H9 (cell line): ENCODE results near the gene PIP5K1C. TPM values are rescaled to one million over a fixed set of nuclear protein-coding genes. Genes with fewer than 3 reads are reported as not detected.

ENCODE experiments used
- DNase-seq: peaks from one replicate; pipeline ENCODE4 v3.0.0-alpha.2; 2017
- H2AFZ ChIP-seq: one replicate; pipeline ENCODE4 v1.6.1; 2013; ENCODE audit warnings: mild to moderate bottlenecking, low read length, control low read depth, moderate library complexity
- H2AK5ac ChIP-seq: 2 replicates; pipeline ENCODE4 v1.6.1; 2013; ENCODE audit warnings: low read length, control low read depth, mixed read lengths; ENCODE audit not compliant: insufficient read length
- H2BK120ac ChIP-seq: one replicate; pipeline ENCODE4 v1.6.1; 2013; ENCODE audit warnings: low read depth, mild to moderate bottlenecking, low read length, control low read depth, inconsistent platforms; ENCODE audit not compliant: poor library complexity, severe bottlenecking
- H2BK12ac ChIP-seq: 2 replicates; pipeline ENCODE4 v1.6.1; 2013; ENCODE audit warnings: low read length, control low read depth, mixed read lengths, low read depth; ENCODE audit not compliant: insufficient read length
- H2BK15ac ChIP-seq: 2 replicates; pipeline ENCODE4 v1.6.1; 2013; ENCODE audit warnings: low read depth, low read length, control low read depth
- H2BK20ac ChIP-seq: one replicate; pipeline ENCODE4 v1.6.1; 2013; ENCODE audit warnings: low read depth, mild to moderate bottlenecking, low read length, control low read depth, inconsistent platforms; ENCODE audit not compliant: poor library complexity, severe bottlenecking
- H2BK5ac ChIP-seq: 2 replicates; pipeline ENCODE4 v1.6.1; 2013; ENCODE audit warnings: low read length, control low read depth, mixed read lengths; ENCODE audit not compliant: insufficient read length
- H3K14ac ChIP-seq: 2 replicates; pipeline ENCODE4 v1.6.1; 2013; ENCODE audit warnings: low read length, control low read depth; ENCODE audit not compliant: insufficient read depth
- H3K18ac ChIP-seq: 2 replicates; pipeline ENCODE4 v1.6.1; 2013; ENCODE audit warnings: low read depth, mild to moderate bottlenecking, mixed read lengths, low read length, control low read depth; ENCODE audit not compliant: insufficient read length
- H3K23ac ChIP-seq: 2 replicates; pipeline ENCODE4 v1.6.1; 2013; ENCODE audit warnings: low read length, control low read depth, mixed read lengths, low read depth; ENCODE audit not compliant: insufficient read length
- H3K23me2 ChIP-seq: 2 replicates; pipeline ENCODE4 v1.6.1; 2013; ENCODE audit warnings: low read depth, mild to moderate bottlenecking, mixed read lengths, low read length, control low read depth; ENCODE audit not compliant: insufficient read length, poor library complexity, severe bottlenecking
- H3K27ac ChIP-seq: 2 replicates; pipeline ENCODE4 v1.5.1; 2013; ENCODE audit warnings: low read length, control low read depth, mixed read lengths, low read depth; ENCODE audit not compliant: insufficient read length
- H3K27me3 ChIP-seq: 2 replicates; pipeline ENCODE4 v1.6.1; 2013; ENCODE audit warnings: low read length, control low read depth, inconsistent platforms; ENCODE audit not compliant: insufficient read depth
- H3K4ac ChIP-seq: 2 replicates; pipeline ENCODE4 v1.6.1; 2013; ENCODE audit warnings: low read depth, mild to moderate bottlenecking, control low read depth, inconsistent platforms, low read length, moderate library complexity
- H3K4me1 ChIP-seq: 2 replicates; pipeline ENCODE4 v1.6.1; 2013; ENCODE audit warnings: low read length, control low read depth, inconsistent platforms; ENCODE audit not compliant: insufficient read depth
- H3K4me2 ChIP-seq: 2 replicates; pipeline ENCODE4 v1.6.1; 2013; ENCODE audit warnings: low read length, control low read depth, mixed read lengths; ENCODE audit not compliant: insufficient read length, insufficient read depth
- H3K56ac ChIP-seq: 2 replicates; pipeline ENCODE4 v1.6.1; 2013; ENCODE audit warnings: low read depth, mild to moderate bottlenecking, mixed read lengths, low read length, control low read depth; ENCODE audit not compliant: insufficient read length
- H3K79me1 ChIP-seq: 2 replicates; pipeline ENCODE4 v1.6.1; 2013; ENCODE audit warnings: low read depth, mild to moderate bottlenecking, moderate library complexity, low read length, control low read depth, inconsistent platforms; ENCODE audit not compliant: insufficient read depth, poor library complexity, severe bottlenecking
- H3K79me2 ChIP-seq: 2 replicates; pipeline ENCODE4 v1.6.1; 2013; ENCODE audit warnings: low read length, control low read depth, inconsistent platforms; ENCODE audit not compliant: insufficient read depth
- H3K9ac ChIP-seq: 2 replicates; pipeline ENCODE4 v1.6.1; 2013; ENCODE audit warnings: low read length, control low read depth, mixed read lengths; ENCODE audit not compliant: insufficient read length; ENCODE audit errors: extremely low read depth
- H3K9me3 ChIP-seq: one replicate; pipeline ENCODE4 v1.6.1; 2013; ENCODE audit warnings: low read depth, low read length, inconsistent platforms; ENCODE audit not compliant: control insufficient read depth
- H3T11ph ChIP-seq: one replicate; pipeline ENCODE4 v1.6.1; 2013; ENCODE audit warnings: mild to moderate bottlenecking, low read length, control low read depth, inconsistent platforms
- H4K20me1 ChIP-seq: one replicate; pipeline ENCODE4 v1.6.1; 2013; ENCODE audit not compliant: control insufficient read depth, insufficient read length, insufficient read depth
- H4K5ac ChIP-seq: 2 replicates; pipeline ENCODE4 v1.6.1; 2013; ENCODE audit warnings: low read depth, mild to moderate bottlenecking, mixed read lengths, low read length, control low read depth; ENCODE audit not compliant: insufficient read length
- H4K8ac ChIP-seq: replicated peaks from 2 replicates; pipeline ENCODE4 v1.6.1; 2013; ENCODE audit warnings: low read length, control low read depth, mixed read lengths, low read depth; ENCODE audit not compliant: insufficient read length
- H4K91ac ChIP-seq: 2 replicates; pipeline ENCODE4 v1.6.1; 2013; ENCODE audit warnings: low read depth, mild to moderate bottlenecking, moderate library complexity, mixed read lengths, low read length, control low read depth; ENCODE audit not compliant: insufficient read length
- H3K27ac Mint-ChIP-seq, 3 experiments: 2 replicates in 2 of 3; 3 replicates in 1 of 3; pipeline ENCODE4 v1.8.0; 2020 to 2021; ENCODE audit warnings: mixed read lengths in 3 of 3, mild to moderate bottlenecking in 1 of 3, moderate library complexity in 1 of 3
- H3K27me3 Mint-ChIP-seq: 2 replicates; pipeline ENCODE4 v1.8.0; 2021; ENCODE audit warnings: low read depth, mild to moderate bottlenecking, moderate library complexity, mixed read lengths
- H3K36me3 Mint-ChIP-seq, 3 experiments: 2 replicates in 2 of 3; 3 replicates in 1 of 3; pipeline ENCODE4 v1.8.0; 2020 to 2021; ENCODE audit warnings: low read depth in 3 of 3, mixed read lengths in 3 of 3; ENCODE audit not compliant: insufficient read depth in 1 of 3
- H3K4me1 Mint-ChIP-seq, 2 experiments: 2 replicates each; pipeline ENCODE4 v1.8.0; 2020; ENCODE audit warnings: mixed read lengths in 2 of 2
- H3K4me3 Mint-ChIP-seq, 2 experiments: 2 replicates in 1 of 2; 3 replicates in 1 of 2; pipeline ENCODE4 v1.8.0; 2020 to 2021; ENCODE audit warnings: mild to moderate bottlenecking in 2 of 2, mixed read lengths in 2 of 2, moderate library complexity in 1 of 2
- H3K9me3 Mint-ChIP-seq, 2 experiments: 2 replicates in 1 of 2; 3 replicates in 1 of 2; pipeline ENCODE4 v1.8.0; 2020; ENCODE audit warnings: mild to moderate bottlenecking in 2 of 2, mixed read lengths in 2 of 2, moderate library complexity in 1 of 2
- WGBS: extraction: QIAGEN DNeasy Blood & Tissue Kit; methylation state at CpG from one replicate; pipeline ENCODE4 v1.1.7; 2013; ENCODE audit warnings: missing lambda C conversion rate, low lambda C conversion rate, mixed read lengths; ENCODE audit not compliant: insufficient read length; ENCODE audit errors: extremely low coverage; 5-methylcytosine and 5-hydroxymethylcytosine counted together
- total RNA-seq: library from RNA; stranded (reverse); gene quantifications from 2 replicates; pipeline ENCODE4 v1.2.1, GENCODE V29; 2021
- TF ChIP-seq, protein P1 (sequence below): fragments of 200-600 bp; sonication (generic); conservative IDR thresholded peaks from 3 replicates; pipeline ENCODE4 v1.8.0; 2021; ENCODE audit warnings: antibody characterized with exemption, mild to moderate bottlenecking

Gene PIP5K1C
- total RNA-seq, 1 experiment from 2014 or later = 41.7 TPM

DNA sequence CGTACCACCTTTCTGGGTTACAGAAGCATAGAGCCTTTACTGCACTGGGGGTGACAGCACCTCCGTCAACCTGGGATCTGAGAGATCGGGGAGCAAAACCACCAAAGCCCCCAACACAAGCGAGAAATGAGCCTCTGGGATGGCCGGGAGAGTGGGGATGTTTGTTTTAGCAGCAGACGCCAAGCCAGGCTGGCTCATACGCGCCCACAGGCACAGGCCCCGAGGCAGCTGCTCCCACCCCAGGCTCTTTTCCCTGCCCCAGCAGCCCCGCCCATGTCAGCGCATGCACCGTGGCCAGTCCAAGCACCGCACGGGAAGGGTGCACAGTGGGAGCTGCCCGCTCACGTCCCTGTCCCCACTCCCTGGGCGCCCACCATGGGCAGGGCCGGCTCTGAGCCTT lies 8.5 kb downstream of the PIP5K1C start:
- Mint-ChIP-seq H3K27ac (peak overlapping the region in 1 of 3 experiments; percentile 39; a peak in 2 of 7 replicates), H3K9me3 (no peaks in the 10 kb centered on the region), H3K27me3 (no peaks in the 10 kb centered on the region), H3K4me1 (peaks cover 8 to 13% of the 10 kb centered on the region in 2 experiments), H3K4me3 (no peak overlapping the region), H3K36me3 (peaks cover 3 to 18% (median 12%) of the 10 kb centered on the region in 3 experiments; a peak in 6 of 7 replicates)
- Histone ChIP-seq H3K4ac (no peak overlapping the region), H3K9ac (no peak overlapping the region), H2BK20ac (no peak overlapping the region), H3K4me1 (peaks cover 3% of the 10 kb centered on the region; the same call in 1 of the 2 replicates), H3K23me2 (peaks cover 9% of the 10 kb centered on the region), H3K9me3 (no peaks in the 10 kb centered on the region), H3T11ph (no peak overlapping the region), H3K79me2 (peaks cover 3% of the 10 kb centered on the region; the same call in 1 of the 2 replicates), H3K18ac (no peak overlapping the region), H3K56ac (no peak overlapping the region), H3K4me2 (no peak overlapping the region), H2AK5ac (no peak overlapping the region), H4K5ac (no peak overlapping the region), H4K91ac (no peak overlapping the region), H3K27ac (no peak overlapping the region), H2BK5ac (no peak overlapping the region), H3K23ac (no peak overlapping the region), H3K14ac (no peak overlapping the region), H3K27me3 (no peaks in the 10 kb centered on the region), H2AFZ (no peak overlapping the region), H2BK12ac (no peak overlapping the region), H3K79me1 (no peaks in the 10 kb centered on the region), H4K8ac (no peak overlapping the region), H4K20me1 (peaks cover 3% of the 10 kb centered on the region), H2BK120ac (no peak overlapping the region), H2BK15ac (no peak overlapping the region)
- no peak for DNase-seq
- TF ChIP-seq, protein P1, sequence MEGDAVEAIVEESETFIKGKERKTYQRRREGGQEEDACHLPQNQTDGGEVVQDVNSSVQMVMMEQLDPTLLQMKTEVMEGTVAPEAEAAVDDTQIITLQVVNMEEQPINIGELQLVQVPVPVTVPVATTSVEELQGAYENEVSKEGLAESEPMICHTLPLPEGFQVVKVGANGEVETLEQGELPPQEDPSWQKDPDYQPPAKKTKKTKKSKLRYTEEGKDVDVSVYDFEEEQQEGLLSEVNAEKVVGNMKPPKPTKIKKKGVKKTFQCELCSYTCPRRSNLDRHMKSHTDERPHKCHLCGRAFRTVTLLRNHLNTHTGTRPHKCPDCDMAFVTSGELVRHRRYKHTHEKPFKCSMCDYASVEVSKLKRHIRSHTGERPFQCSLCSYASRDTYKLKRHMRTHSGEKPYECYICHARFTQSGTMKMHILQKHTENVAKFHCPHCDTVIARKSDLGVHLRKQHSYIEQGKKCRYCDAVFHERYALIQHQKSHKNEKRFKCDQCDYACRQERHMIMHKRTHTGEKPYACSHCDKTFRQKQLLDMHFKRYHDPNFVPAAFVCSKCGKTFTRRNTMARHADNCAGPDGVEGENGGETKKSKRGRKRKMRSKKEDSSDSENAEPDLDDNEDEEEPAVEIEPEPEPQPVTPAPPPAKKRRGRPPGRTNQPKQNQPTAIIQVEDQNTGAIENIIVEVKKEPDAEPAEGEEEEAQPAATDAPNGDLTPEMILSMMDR = no peak
- no CpG with 5 or more reads among the region's 18 CpGs for WGBS
